ENCODE results near the gene C17orf50.

The C17orf50 gene

DNA sequence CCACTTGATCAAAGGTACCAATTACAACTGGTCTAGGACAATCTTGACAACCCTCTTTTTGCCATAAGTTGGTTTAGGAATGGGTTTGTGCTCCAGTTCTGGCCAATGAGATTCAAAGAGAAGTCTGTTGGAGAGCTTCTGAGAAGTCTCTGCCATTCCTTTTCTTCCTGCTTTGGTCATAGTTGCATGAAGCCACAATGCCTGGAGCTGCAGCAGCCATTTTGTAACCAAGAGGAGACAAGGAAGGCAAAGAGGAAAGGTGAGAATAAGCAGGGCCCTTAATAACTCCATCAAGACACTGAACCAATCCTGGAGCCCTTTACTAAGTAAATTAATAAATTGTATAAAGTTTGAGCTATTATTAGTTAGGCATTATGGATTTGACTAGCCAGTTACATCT lies 3.4 kb upstream of the C17orf50 start:
- no peak for DNase-seq

DNA sequence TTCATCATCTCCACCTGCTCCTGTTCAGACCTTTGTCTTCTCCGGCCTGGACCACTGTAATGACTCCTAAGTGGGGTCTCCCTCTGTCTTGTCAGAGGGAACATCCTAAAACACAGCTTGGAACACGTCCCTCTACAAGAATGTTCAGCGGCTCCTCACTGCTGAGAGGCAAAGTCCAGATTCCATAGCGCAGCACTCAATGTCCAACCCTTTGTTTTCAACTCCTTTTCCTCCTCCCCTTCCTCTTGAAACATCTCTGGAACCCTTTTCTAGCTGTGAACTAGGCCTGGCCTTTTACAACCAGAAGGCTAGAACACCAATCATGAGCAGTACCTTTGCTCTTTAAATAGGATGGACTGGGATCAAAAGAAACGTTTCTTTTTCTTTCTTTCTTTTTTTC lies 914 bp downstream of the C17orf50 start:
- no peak for DNase-seq

DNA sequence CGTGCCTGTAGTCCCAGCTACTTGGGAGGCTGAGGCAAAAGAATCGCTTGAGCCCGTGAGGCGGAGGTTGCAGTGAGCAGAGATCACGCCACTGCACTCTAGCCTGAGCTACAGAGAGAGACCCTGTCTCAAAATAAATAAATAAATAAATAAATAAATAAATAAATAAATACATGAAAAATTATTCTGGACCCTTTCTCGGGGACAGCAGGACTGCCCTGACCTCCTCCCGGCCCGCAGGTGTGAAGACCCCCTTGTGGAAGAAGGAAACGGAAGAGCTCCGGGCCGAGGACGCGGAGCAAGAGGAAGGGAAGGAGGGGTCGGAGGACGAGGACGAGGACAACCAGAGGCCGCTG lies 3.1 kb downstream of the C17orf50 start:
- DNase-seq: no peak

DNA sequence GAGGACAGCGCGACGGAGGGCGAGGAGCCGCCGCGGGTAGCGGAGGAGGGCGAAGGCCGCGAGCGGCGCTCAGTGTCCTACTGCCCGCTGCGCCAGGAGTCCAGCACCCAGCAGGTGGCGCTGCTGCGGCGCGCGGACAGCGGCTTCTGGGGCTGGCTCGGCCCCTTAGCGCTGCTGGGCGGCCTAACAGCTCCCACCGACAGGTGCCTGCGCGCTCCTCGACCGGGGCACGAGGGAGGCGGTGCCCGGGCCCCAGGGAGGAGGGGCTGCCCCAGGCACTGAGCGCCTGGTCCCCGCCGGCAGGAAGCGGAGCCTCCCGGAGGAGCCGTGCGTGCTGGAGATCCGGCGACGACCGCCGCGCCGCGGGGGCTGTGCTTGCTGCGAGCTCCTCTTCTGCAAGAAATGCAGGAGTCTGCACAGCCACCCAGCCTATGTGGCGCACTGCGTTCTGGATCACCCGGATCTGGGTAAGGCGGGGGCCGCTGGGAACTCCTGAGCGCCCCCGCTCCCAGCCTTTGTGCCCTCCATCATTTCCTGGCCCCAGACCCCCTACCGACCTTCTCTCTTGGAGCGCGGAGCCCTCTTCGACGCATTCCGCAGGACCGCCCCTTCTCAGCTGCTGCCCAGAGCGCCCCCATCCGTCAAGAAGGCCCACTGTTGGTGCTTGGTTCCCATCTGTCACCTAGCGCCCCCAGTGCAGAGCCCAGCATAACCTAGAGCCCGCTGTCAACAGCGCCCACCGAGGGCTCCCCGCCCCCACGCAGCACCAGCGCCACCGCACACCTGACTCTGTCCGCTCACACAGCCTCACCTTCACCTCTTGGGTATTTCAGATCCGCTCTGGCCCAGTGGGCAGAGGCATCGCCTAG lies 3.7 kb downstream of the C17orf50 start:
- peak; percentile 87 for DNase-seq

DNA sequence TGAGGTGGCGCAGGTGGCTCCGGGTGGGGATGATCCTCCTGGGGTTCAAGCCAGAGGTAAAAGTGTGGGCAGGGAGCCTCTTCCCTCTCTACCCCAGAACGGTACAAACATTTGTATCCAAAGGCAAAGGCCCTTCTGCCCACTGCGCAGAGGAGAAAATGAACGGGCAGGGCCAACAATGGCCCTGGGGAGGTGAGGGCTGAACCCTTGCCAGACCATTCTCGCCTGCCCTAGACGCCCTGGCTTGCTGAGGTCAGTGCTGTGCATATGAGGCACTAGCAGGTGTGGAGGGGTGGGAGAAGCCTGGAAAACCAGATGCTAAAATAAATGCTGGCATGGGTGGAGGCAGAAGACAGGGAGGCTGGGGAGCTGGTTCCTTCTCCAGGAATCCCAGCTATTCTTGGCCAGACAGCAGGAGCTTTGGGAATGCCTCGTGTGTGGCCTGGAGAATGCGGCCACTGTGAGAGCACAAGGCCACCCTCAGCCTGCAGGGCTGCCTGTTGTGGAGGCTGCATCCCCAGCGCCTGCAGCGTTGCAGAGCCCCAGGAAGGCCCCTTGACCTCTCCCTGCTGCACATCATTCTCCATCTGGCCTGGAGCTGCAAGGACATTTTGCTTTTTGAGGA lies 4.5 kb downstream of the C17orf50 start:
- no peak for DNase-seq

DNA sequence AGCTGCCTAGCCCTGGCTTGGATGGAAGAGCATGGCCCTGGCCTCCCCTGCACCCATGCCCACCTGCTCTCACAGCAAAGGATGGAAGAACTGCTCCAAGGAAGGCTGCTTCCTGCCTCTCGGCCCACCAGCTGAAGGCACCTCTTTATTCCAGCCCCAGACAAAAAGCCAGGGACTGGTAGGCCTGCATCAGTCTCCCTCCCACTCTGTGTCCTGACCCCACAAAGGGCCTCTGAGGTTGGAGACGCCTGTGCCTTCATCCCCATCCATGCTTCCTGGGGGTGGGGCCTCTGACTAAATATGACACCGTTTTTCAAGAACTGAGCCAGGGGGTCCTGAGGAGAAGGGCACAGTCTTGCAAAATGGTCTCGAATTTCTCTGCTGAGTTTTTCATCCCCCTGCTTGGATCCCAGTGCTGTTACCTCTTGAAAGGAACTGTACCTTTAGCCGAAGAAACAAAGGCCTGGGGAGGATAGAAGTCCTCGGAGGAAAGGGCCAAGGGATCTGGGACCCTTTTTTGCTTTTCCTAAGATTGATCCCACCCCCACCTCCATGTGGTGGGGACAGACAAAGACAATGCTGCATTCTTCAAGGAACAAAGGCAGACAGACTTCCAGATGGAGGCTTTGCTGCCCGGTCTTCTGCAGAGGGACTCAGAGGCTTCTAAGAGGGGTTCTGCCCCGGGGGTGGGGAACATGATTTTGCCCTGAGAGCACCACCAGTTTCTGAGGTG lies 5.2 kb downstream of the C17orf50 start:
- DNase-seq: no peak

DNA sequence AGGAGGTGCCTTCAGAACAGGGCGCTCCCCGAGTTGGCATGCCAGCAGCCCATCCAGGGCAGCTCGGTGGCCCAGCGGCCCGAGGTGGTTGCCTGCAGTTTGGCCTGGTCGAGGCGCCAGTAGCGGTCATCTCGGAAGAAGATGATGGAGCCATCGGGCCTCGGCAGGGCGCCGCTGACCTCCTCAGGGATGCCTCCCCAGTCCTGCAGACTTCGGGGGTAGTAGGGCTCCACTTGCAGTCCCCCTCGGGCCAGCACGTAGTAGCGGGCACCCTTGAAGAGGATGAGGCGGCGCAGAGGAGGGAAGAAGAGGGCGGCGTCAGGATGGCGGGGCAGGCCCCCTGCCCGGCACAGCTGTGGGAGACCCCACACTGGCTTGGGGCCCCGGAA lies 5.8 kb downstream of the C17orf50 start:
- no peak for DNase-seq

DNA sequence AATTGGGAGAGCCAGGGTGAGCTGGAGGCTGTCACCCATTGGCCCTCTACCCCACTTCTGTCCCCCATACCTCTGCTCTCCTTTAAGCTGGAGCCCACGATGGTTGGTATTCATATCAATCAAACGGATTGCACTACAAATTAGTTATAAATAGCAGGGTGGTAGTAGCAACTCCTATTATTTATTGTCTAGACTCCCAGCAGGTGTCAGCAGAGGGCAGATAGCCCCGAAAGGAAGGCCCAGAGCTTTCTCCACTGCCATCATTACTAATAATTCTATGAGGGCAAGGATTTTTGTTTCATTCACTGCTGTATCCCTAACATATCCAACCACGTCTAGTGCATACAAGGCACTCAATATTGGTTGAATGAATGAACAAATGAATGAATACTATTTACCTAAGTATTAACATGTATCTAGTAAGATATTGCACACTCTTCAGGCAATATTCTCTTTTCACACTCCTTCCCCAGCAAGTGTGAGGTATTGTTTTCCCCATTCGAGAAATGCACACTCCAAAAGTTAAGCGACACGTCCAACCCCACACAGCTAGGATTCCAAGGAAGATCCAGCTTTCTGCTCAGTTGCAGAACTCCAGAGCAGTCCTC lies 6.3 kb downstream of the C17orf50 start:
- peak; percentile 36 for DNase-seq

DNA sequence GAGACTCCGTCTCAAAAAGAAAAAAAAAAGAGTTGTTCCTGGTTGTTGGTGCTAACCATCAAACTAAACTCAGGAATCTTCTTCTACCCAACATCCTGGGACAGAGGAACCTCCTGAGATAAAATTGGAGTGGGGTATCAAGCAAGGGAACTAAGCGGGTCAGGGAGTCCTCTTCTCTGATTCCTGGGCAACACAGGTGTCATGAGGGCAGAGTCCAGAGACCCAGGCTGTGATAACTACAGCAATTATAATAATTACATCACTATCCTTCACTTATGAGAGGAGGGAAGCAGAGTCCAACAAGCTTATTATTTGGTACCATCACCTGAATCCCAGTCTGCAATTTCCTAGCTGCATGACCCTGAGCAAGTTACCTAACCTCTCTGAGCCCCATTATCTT lies 8.1 kb downstream of the C17orf50 start:
- DNase-seq: no peak

DNA sequence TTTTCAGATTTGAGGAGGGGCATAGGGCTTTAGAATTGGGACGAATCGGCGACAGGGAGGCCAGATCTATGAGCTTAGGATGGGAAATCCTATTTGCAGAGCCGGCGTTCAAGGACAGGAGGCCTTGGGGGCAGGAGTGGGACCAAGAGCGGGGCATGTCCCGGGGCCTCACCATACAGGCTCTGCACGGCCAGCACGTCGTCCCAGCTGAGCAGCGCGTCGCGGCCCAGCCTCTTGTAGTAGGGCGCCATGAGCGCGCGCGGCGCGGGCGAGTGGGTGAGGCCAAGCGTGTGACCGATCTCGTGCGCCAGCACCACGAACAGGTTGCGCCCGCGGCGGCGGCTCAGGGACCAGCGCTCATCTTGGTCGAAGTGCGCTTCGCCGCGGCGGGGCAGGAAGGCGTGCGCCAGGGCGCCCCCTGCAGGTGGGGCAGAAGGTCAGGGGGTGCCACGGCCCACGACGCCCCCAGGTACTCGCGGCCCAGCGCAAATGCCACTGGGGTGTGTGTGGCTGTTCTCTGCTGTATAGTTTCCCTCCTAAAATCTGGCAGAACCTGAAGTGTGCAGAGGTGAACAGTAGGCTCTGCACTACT lies 9.3 kb downstream of the C17orf50 start:
- no peak for DNase-seq

DNA sequence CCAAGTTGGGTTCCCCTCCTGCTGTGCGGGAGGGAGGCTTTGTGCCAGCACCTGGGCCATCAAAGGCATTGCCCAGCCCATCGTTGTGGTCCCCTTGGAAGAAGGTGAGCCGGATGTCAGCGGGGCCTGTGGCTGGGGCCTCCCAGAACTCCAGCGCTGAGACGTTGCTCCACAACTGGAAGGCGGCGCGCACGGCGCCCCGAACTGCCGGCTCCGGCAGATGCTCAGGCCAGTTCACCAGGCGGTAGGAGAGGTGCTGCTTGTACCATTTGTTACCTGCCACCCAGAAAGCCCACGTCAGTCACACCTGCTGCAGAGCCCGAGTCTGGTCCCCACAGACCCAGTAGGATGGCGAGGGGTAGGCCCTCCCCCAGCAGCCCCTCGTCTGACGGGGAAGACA lies 12.4 kb downstream of the C17orf50 start:
- no peak for DNase-seq

DNA sequence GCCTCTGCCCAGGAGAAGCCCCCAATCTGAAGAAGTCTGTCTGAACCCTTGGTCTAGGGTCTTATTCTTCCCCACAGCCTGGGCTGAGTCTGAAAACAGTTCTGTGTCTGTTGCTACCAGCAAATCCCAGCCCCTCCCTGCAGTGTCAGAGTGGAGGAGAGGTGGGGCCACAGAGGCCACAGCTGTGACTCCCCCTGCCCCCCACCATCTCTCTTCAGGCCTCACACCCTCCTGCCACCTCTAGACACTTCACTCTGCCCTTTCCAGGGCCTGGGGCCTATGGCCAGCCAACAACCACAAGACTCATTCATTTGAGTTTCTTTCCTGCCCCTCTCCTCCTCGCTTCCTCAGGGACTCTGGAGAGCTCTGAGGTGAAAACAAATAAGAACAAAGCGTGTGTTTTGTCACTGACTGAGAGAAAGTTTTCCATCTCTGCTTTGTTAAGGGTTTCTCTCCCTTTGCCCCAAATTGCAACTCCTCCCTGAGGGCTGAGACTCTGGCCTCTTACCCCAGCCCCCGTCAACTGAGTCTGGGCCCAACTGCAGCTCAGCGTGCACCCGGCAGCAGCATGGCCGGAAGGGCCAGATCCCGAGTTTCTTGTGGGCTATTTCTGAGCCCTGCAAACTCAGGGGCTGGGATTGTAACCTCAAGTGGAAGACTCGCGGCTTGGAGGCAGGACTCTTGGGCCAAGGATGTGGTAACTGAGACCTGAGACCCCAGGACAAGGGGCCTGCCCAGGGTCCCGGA lies 13.2 kb downstream of the C17orf50 start:
- no peak for DNase-seq

DNA sequence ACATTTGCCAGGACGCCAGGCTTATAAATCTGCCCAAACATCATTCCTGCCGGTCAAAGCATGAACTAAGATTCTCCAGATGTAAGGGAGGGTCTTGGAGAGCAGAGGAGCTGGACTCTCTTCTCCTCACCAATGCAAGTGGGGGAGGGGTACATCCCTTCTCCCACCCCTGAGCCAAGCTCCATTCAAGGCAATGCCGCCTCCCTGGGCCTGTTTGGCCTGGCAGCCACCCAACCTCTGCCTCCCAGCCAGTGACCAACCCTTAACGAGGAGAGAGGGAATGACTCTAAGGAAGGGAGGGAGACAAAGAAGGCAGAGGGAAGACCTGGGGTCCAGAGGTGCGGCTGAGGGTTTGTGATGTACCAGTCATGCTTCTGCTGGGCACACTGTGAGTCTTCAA lies 13.8 kb downstream of the C17orf50 start:
- no peak for DNase-seq

DNA sequence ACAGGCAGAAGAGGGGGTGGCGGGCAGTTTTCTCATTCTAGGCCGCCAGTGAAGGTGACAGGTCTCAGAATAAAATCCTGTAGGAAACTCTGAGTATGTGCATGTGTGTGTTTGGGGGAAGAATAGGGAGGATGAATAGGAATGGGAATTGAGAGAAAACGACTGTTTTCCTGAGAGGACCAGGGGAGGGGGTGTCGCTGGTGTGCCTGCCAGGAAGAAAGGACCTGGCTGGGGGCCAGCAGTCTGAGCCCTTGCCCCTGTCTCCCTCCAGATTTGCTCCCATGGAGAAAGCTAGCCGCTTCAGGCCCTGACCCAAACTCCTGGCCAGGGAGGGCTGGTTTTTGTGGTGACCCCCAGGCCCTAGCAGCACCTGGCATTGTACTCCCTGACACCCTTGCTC lies 14.4 kb downstream of the C17orf50 start:
- no peak for DNase-seq

DNA sequence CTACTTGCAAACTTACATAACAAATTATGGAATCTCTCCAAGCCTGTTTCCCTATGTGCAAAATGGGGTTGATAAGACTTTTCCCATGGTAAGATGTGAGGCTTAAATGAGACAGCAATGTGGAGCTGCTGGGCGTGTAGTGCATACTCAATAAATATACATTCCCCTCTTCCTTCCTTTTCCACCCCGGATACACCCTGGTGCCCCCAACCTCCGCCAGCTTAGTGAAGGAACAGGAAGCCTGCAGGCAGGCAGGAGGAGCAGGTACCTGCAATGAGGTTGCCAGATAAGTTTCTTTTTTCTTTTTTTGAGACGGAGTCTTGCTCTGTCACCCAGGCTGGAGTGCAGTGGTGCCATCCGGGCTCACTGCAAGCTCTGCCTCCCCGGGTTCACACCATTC lies 14.9 kb downstream of the C17orf50 start:
- no peak for DNase-seq

DNA sequence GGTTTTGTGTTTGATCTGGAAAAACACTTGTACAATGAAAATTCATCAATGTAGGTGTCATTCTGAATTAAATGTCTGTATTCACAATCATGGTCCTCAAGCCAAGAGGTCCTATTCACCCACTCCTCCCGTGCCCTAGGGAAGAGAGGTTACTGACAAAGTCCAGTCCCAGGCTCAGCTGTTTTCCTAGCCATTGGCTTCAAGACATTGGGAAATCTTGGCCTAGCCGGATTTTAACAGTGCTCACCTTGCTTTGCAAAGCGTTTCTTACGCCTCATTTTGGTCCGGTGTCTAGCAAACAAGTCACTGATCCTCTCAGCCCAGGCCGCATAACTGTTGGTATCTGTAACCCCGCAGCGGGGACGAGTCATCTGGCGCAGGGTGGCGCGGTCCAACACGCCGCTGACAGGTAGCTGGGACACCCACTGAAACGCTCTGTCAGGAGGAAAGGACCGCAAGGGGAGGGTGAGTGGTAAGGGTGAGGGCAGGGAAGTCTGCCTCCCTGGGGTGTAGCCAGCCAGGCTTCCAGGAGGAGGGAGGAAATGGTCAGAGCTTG lies 18.0 kb downstream of the C17orf50 start:
- no peak for DNase-seq

DNA sequence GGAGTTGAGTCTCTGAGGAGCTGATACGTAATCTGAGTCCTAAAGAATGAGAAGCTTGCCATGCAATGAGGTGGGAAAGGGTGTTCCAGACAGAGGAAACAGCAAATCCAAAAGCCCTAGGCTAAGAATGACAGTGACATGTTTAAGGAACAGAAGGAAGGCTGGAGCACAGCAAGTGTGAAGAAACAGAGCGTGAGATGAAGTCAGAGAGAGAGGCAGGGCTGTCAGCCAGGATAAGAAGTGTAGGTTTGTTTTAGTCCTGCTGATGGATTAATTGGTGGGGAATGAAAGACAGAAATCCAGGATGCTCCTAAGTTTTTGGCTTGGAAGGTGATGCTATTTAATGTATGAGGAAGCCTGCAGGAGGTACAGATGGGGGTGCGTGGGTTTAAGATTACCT lies 20.3 kb downstream of the C17orf50 start:
- no peak for DNase-seq

DNA sequence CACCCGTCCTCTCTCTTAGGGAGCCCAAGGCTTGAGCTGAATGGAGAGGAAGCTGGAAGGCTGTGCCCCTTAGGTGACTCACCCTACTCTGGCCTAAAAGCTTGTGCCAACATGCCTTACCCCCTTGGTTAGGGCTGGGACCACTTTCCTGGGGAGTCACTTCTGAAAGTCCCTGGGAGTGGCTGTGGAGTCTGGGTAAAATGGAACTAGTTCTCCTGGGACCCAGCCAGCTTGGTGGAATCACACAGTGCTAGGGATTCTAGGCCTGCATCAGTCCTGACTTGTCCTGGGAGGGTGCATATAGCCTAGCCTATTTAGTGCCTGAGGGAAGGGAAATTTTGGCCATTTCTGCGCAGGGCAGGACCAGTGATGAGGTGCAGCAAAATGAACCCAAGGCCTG lies 24.2 kb downstream of the C17orf50 start:
- DNase-seq: no peak

DNA sequence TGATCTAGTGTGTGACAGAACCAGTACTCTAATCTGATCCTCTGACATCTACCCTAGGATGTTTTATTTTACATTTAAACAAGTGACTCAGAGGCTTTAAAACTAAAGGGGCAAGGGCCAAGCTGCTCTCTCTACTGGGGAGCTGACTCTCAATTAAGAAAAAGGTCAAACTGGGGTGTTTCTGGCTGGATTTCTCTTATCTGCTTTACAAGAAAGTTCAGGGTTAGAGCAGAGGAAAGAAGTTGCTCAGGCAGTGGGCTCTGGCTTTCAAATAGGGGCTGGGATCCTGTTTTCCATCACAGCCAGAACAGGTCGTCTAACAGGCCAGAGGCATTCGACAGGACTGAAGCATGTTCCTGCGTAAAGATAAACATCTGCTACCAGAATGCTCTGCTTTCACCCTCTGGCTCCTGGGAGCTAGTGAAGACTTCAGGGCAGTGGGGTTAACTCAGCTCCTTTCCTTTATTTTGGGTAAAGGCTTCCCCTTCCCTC lies 26.3 kb downstream of the C17orf50 start:
- DNase-seq: no peak

DNA sequence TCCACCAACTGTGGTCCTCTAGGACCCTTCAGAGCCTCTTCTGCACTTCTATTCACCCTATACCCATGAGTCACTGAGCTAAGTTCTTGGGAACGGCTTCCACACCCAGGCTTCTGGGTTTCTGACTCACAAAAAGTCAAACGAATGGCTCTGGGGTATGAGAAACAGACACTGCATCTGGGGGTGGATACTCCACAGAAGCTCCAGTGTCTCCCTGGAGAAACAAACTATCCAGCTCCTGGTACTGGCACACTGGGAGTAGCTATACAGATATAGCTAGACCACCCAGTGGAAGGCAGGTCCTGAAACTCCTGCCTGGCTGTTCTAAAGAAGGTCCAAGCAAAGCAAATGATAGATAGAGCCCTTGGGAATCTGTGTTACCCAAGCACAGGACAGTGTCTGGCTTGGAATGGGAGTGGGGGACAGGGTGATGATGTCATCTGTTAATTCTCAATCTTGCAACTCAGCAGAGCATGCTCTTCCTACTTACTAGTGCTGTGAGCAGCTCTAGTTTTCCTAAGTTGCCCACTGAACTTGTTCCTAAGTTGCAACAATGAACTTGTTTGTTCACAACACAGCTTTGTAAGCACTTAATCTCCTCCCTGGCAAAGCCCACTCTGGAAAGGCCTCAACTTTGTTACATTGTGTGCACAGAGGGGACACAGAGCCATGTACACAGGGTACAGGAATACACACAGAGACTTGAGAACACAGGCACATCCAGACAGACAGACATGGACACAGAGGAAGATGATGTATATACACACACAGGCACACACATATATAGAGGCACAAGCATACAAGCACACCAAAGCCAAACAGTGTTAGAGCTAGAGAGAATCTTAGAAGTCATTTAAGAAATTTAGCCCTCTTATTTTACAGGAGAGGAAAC lies 28.0 kb downstream of the C17orf50 start:
- DNase-seq: no peak

DNA sequence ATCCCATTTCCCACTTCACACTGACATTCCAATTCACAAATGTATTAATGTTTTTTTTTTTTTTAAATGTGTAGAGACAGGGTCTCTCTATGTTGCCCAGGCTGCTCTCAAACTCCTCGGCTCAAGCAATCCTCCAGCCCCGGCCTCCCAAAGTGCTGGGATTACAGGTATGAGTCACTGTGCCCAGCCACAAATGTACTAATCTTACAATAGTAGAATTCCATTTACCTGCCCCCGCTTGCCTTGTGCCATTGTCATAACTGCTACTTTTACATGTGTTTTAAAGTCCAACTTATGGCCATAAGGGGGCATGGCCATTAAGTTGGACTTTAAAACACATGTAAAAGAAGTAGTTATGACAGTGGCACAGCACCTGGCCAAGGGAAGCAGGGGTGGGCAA lies 30.2 kb downstream of the C17orf50 start:
- no peak for DNase-seq

Measured in stimulated activated CD4-positive, alpha-beta T cell treated with anti-CD3 and anti-CD28 coated beads, Interleukin-4, amount 100 ng/mL, for 24 hours (primary cell).